SK-N-MC (cell line): ENCODE measurements around the gene TM6SF1.

Experiments
- EZH2 ChIP-seq: fragments of 200-600 bp; sonication (generic); IDR thresholded peaks from one replicate; pipeline ENCODE4 v1.6.1; 2017; ENCODE audit warnings: antibody characterized with exemption
- POLR2AphosphoS5 ChIP-seq: IDR thresholded peaks from 2 replicates; pipeline ENCODE4 v1.6.1; 2012; ENCODE audit warnings: mild to moderate bottlenecking, low read depth, low read length, borderline replicate concordance

DNA sequence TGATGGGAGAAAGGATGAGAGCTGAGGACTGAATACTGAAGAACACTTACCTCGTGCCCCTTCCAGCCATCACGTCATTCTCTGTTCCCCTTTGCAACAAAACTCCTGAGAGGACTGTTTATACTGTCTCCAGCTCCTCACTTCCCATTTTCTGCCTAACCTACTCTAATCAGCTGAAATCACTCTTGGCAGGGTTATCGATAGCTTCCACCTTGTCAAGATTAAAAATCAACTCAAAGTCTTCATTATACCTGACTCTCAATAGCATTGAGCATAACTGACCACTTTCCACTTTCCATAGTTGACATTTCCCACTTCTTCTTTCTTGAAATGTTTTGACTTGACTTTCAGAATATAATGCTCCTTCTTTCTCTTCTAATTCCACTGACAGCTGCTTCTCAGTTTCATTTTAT is 44.7 kb upstream of the TM6SF1 start:
- TF ChIP-seq EZH2 (no peak), POLR2AphosphoS5 (no peak)
